Trophoblast cell (in vitro differentiated cells and primary cell): ENCODE data around the gene EPHA1.
"Not testable (repeated sequence)": the region's sequence is repeated elsewhere in the genome, so short reads cannot be mapped to it uniquely, and the experiment has no call there.

Experiments used
- DNase-seq, 2 donors: peaks; one replicate each; pipeline ENCODE4 v3.0.0-alpha.2; 2016
- H2AFZ ChIP-seq: 2 replicates; pipeline ENCODE4 v1.6.1; 2013; ENCODE audit warnings: low read length, moderate library complexity, mild to moderate bottlenecking; ENCODE audit not compliant: insufficient read depth, poor library complexity
- H2AK5ac ChIP-seq: 2 replicates; pipeline ENCODE4 v1.6.1; 2013; ENCODE audit warnings: mild to moderate bottlenecking, low read length
- H2BK120ac ChIP-seq: 2 replicates; pipeline ENCODE4 v1.6.1; 2013; ENCODE audit warnings: low read length, mild to moderate bottlenecking, moderate library complexity; ENCODE audit not compliant: insufficient read depth, poor library complexity
- H2BK12ac ChIP-seq: 2 replicates; pipeline ENCODE4 v1.6.1; 2013; ENCODE audit warnings: mild to moderate bottlenecking, low read length, moderate library complexity
- H2BK5ac ChIP-seq: 2 replicates; pipeline ENCODE4 v1.6.1; 2013; ENCODE audit warnings: low read length, low read depth, moderate library complexity, mild to moderate bottlenecking; ENCODE audit not compliant: poor library complexity
- H3K14ac ChIP-seq: 2 replicates; pipeline ENCODE4 v1.6.1; 2013; ENCODE audit warnings: mild to moderate bottlenecking, low read length
- H3K18ac ChIP-seq: 2 replicates; pipeline ENCODE4 v1.6.1; 2013; ENCODE audit warnings: mild to moderate bottlenecking, low read length
- H3K23ac ChIP-seq: 2 replicates; pipeline ENCODE4 v1.6.1; 2013; ENCODE audit warnings: low read length
- H3K27ac ChIP-seq: 2 replicates; pipeline ENCODE4 v1.5.1; 2013; ENCODE audit warnings: low read depth, mild to moderate bottlenecking, inconsistent platforms, low read length, moderate library complexity
- H3K27me3 ChIP-seq: 2 replicates; pipeline ENCODE4 v1.6.1; 2013; ENCODE audit warnings: inconsistent platforms, mild to moderate bottlenecking, low read length, moderate library complexity; ENCODE audit not compliant: insufficient read depth
- H3K36me3 ChIP-seq, 2 experiments: 1 replicate in 1 of 2; 2 replicates in 1 of 2; pipeline ENCODE4 v1.6.1; 2013; ENCODE audit warnings: low read length in 2 of 2, mild to moderate bottlenecking in 2 of 2, moderate library complexity in 1 of 2; ENCODE audit not compliant: insufficient read depth in 2 of 2, control insufficient read depth in 1 of 2
- H3K4ac ChIP-seq: 2 replicates; pipeline ENCODE4 v1.6.1; 2013; ENCODE audit warnings: low read depth, mild to moderate bottlenecking, low read length, moderate library complexity
- H3K4me1 ChIP-seq, 2 experiments: 1 replicate in 1 of 2; 2 replicates in 1 of 2; pipeline ENCODE4 v1.6.1; 2013; ENCODE audit warnings: low read length in 2 of 2, mild to moderate bottlenecking in 2 of 2, moderate library complexity in 1 of 2; ENCODE audit not compliant: insufficient read depth in 2 of 2, control insufficient read depth in 1 of 2
- H3K4me2 ChIP-seq: 2 replicates; pipeline ENCODE4 v1.6.1; 2013; ENCODE audit warnings: inconsistent platforms, mild to moderate bottlenecking, low read length, moderate library complexity
- H3K4me3 ChIP-seq: 2 replicates; pipeline ENCODE4 v1.5.1; 2013; ENCODE audit warnings: mild to moderate bottlenecking, low read depth, low read length, inconsistent platforms
- H3K79me1 ChIP-seq: one replicate; pipeline ENCODE4 v1.6.1; 2013; ENCODE audit warnings: low read length
- H3K79me2 ChIP-seq: 2 replicates; pipeline ENCODE4 v1.6.1; 2013; ENCODE audit warnings: low read length, mild to moderate bottlenecking; ENCODE audit not compliant: control insufficient read depth, insufficient read depth, poor library complexity
- H3K9ac ChIP-seq: 2 replicates; pipeline ENCODE4 v1.6.1; 2013; ENCODE audit warnings: mild to moderate bottlenecking, low read length
- H3K9me3 ChIP-seq: 2 replicates; pipeline ENCODE4 v1.6.1; 2013; ENCODE audit warnings: low read depth, mild to moderate bottlenecking, control low read depth, inconsistent platforms, low read length; ENCODE audit not compliant: insufficient read depth
- H4K12ac ChIP-seq: 2 replicates; pipeline ENCODE4 v1.6.1; 2013; ENCODE audit warnings: low read depth, mild to moderate bottlenecking, low read length, moderate library complexity
- H4K8ac ChIP-seq: 2 replicates; pipeline ENCODE4 v1.6.1; 2013; ENCODE audit warnings: low read depth, mild to moderate bottlenecking, low read length, moderate library complexity
- H4K91ac ChIP-seq: one replicate; pipeline ENCODE4 v1.6.1; 2013; ENCODE audit warnings: low read depth, mild to moderate bottlenecking, low read length, moderate library complexity
- WGBS: extraction: QIAGEN DNeasy Blood & Tissue Kit; methylation state at CpG from one replicate; pipeline ENCODE4 v1.1.7; 2013; ENCODE audit warnings: missing lambda C conversion rate; ENCODE audit not compliant: insufficient read length, insufficient coverage; ENCODE audit errors: extremely low coverage; 5-methylcytosine and 5-hydroxymethylcytosine counted together

EPHA1 gene

DNA sequence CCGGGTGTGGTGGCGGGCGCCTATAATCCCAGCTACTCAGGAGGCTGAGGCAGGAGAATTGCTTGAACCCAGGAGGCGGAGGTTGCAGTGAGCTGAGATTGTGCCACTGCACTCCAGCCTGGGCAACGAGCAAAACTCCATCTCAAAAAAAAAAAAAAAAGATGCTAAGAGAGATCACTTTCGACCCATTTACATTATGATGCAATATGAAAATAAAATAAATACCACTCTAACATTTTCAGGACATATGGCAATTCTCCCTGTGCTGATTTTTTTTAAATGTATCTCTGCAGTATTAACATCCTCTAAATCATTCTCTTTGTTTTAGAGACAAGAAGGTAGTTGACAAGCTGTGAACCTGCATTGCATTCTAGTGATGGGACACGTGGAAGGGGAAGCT lies 6.6 kb upstream of the EPHA1 start:
- H2BK12ac ChIP-seq, H3K23ac ChIP-seq, H4K12ac ChIP-seq, H4K8ac ChIP-seq, H2BK120ac ChIP-seq, H2AFZ ChIP-seq, H3K27ac ChIP-seq, H3K4me1 ChIP-seq, H3K9me3 ChIP-seq, H3K79me1 ChIP-seq, H3K36me3 ChIP-seq, H3K27me3 ChIP-seq, H3K4me2 ChIP-seq, H2AK5ac ChIP-seq, H3K14ac ChIP-seq, H3K79me2 ChIP-seq, H2BK5ac ChIP-seq, H4K91ac ChIP-seq, H3K9ac ChIP-seq, H3K4ac ChIP-seq, H3K18ac ChIP-seq, H3K4me3 ChIP-seq, DNase-seq: not testable (repeated sequence)
- no CpG with 5 or more reads among the region's 7 CpGs for WGBS

DNA sequence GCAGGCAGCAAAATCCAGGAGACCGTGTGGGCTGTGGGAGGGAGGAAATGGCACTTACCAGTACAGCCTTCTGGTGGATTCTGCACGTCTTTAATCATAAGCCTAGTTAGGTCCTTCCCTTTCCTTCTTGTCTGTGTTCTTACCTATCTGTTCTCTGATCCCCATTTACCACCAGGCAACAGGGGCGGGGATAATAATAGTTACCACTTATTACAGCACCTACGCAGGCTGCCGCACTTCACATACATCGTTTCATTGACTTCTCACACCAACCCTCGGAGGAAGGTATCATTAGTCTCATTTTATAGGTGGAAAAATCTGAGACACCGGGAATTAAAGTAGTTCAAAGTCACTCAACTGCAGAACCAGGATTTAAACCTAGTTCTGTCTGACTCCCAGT lies 4.5 kb upstream of the EPHA1 start:
- Histone ChIP-seq H4K91ac (no peak overlapping the region), H2AFZ (no peak overlapping the region), H3K4me3 (no peak overlapping the region), H2AK5ac (no peak overlapping the region), H3K27me3 (no peaks in the 10 kb centered on the region), H3K18ac (no peak overlapping the region), H3K4me2 (no peak overlapping the region), H3K14ac (no peak overlapping the region), H2BK12ac (no peak overlapping the region), H3K23ac (no peak overlapping the region), H3K27ac (no peak overlapping the region), H4K12ac (no peak overlapping the region), H3K79me2 (peaks cover 3% of the 10 kb centered on the region), H3K79me1 (peaks cover 7% of the 10 kb centered on the region), H2BK120ac (no peak overlapping the region), H4K8ac (no peak overlapping the region), H3K4me1 (peaks cover 5 to 15% of the 10 kb centered on the region in 2 experiments), H3K9me3 (no peaks in the 10 kb centered on the region), H3K36me3 (no peaks in the 10 kb centered on the region), H2BK5ac (no peak overlapping the region), H3K4ac (no peak overlapping the region), H3K9ac (no peak overlapping the region)
- no CpG with 5 or more reads among the region's 8 CpGs for WGBS
- DNase-seq = no peak

DNA sequence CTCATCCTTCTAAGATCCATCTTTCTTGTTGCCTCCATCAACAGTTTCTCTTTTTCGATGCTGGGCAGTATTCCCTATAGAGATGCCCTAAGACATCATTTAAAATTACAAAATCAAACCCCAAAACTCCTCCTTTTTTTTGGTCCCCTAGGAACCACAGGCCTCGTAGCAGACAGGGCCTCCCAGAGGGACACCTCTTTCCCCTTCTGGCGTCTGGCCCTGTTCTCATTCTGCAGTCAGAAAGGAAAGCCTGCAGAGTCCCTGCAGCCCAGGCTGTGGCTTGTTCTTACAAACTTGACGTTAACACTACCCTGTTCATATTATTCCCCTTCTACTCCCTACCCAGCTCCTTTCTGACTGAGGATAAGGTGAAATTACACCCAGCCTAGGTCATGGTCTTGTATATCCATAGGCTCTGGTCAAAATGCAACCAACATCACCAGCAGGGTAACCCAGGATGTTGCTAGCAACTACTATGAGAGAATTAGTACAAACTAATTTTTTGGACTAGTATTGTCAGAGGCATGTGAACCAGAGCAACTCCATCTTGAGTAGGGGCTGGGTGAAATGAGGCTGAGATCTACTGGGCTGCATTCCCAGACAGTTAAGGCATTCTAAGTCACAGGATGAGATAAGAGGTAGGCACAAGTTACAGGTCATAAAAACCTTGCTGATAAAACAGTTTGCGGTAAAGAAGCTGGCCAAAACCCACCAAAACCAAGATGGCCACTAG lies 3.5 kb upstream of the EPHA1 start:
- H3K27ac ChIP-seq = no peak overlapping the region
- no peak overlapping the region for H3K14ac ChIP-seq
- H4K12ac ChIP-seq = no peak overlapping the region
- no peak overlapping the region for H3K18ac ChIP-seq
- H2BK12ac ChIP-seq = no peak overlapping the region
- H3K4ac ChIP-seq = no peak overlapping the region
- H3K23ac ChIP-seq = no peak overlapping the region
- H4K8ac ChIP-seq = no peak overlapping the region
- peaks cover 15 to 24% of the 10 kb centered on the region in 2 experiments for H3K4me1 ChIP-seq
- no peak overlapping the region for H3K9ac ChIP-seq
- no peak overlapping the region for H2AFZ ChIP-seq
- no peaks in the 10 kb centered on the region for H3K9me3 ChIP-seq
- H3K79me1 ChIP-seq = peaks cover 14% of the 10 kb centered on the region
- DNase-seq = no peak
- H2BK5ac ChIP-seq = no peak overlapping the region
- no peak overlapping the region for H3K4me2 ChIP-seq
- H3K36me3 ChIP-seq = no peaks in the 10 kb centered on the region
- no peaks in the 10 kb centered on the region for H3K27me3 ChIP-seq
- peaks cover 8% of the 10 kb centered on the region for H3K79me2 ChIP-seq
- no peak overlapping the region for H2BK120ac ChIP-seq
- no peak overlapping the region for H4K91ac ChIP-seq
- WGBS = no CpG with 5 or more reads among the region's 5 CpGs
- no peak overlapping the region for H3K4me3 ChIP-seq
- no peak overlapping the region for H2AK5ac ChIP-seq

DNA sequence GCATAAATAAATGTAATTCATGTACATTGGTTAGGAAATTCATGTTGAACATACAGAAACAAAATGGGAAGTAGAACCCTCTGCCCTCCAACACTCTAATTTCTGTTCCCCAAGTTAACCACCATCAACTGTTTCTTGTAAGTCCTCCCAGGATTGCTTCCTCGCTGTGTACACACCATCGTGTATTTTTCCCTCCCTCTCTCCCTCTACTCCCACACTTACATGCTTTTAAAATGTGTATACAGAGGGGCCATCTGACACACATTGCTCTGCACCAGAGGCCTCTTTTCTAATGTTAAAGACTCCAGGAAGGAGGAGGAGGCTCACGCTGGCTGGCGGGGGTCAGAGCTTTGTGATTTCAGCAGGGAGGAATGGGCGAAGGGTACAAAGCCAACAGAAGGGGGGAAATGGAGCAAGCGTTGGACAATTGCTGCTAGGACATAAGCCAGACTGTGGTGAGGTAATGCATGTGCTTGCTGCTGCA lies 1.9 kb upstream of the EPHA1 start:
- Histone ChIP-seq H2AK5ac (no peak overlapping the region), H3K27me3 (no peaks in the 10 kb centered on the region), H2BK12ac (no peak overlapping the region), H3K18ac (no peak overlapping the region), H4K12ac (no peak overlapping the region), H3K27ac (peak overlapping the region; percentile 54), H3K23ac (no peak overlapping the region), H3K9ac (no peak overlapping the region), H3K14ac (no peak overlapping the region), H2BK120ac (no peak overlapping the region), H3K79me1 (peaks cover 14% of the 10 kb centered on the region), H3K4ac (no peak overlapping the region), H3K79me2 (peaks cover 8% of the 10 kb centered on the region), H3K4me3 (no peak overlapping the region), H3K36me3 (no peaks in the 10 kb centered on the region), H4K8ac (peak overlapping the region; percentile 32), H3K4me2 (peak overlapping the region; percentile 16), H2AFZ (no peak overlapping the region), H3K9me3 (no peaks in the 10 kb centered on the region), H4K91ac (peak overlapping the region; percentile 26), H2BK5ac (no peak overlapping the region), H3K4me1 (peaks cover 26 to 34% of the 10 kb centered on the region in 2 experiments)
- no peak for DNase-seq
- no CpG with 5 or more reads among the region's 6 CpGs for WGBS
